Adrenal gland (tissue), 12 donors: ENCODE measurements around the gene CACNA1C. TPM values are rescaled to one million over a fixed set of nuclear protein-coding genes. Genes with fewer than 3 reads are reported as not detected.

Experiments
- DNase-seq, 7 donors: peaks; one replicate each; pipeline ENCODE4 v3.0.0-alpha.2; 2019 to 2020
- H3K27ac ChIP-seq, 5 donors: fragments of 200-600 bp; sonication (generic) in 4 of 5; 1 replicate in 3 of 5; 2 replicates in 2 of 5; pipeline versions ENCODE4 v1.5.1 to v1.8.0; 2016 to 2020; ENCODE audit warnings: mild to moderate bottlenecking in 1 of 5
- H3K27me3 ChIP-seq: fragments of 200-600 bp; 2 replicates; pipeline ENCODE4 v1.8.0; 2021
- H3K36me3 ChIP-seq, 2 donors: fragments of 200-600 bp; replicated peaks in 1 of 2; 1 replicate in 1 of 2; 2 replicates in 1 of 2; pipeline versions ENCODE4 v1.5.1 to v1.8.0; 2018 to 2022
- H3K4me1 ChIP-seq, 2 donors: fragments of 200-600 bp; replicated peaks in 1 of 2; 1 replicate in 1 of 2; 2 replicates in 1 of 2; pipeline versions ENCODE4 v1.5.1 to v1.8.0; 2018 to 2021
- H3K4me3 ChIP-seq, 4 donors: fragments of 200-600 bp; sonication (generic) in 3 of 4; one replicate each; pipeline ENCODE4 v1.5.1; 2016 to 2018
- H3K9me3 ChIP-seq, 3 donors: fragments of 200-600 bp; sonication (generic) in 1 of 3; replicated peaks in 1 of 3; 1 replicate in 2 of 3; 2 replicates in 1 of 3; pipeline versions ENCODE4 v1.5.1 to v1.8.0; 2016 to 2021
- POLR2A ChIP-seq, 2 donors: fragments of 450-650 bp; IDR thresholded peaks; one replicate each; pipeline ENCODE4 v1.6.1; 2017; ENCODE audit warnings: antibody characterized with exemption in 2 of 2, mild to moderate bottlenecking in 2 of 2, moderate library complexity in 1 of 2
- WGBS, 4 donors: extraction: QIAGEN DNeasy Blood & Tissue Kit in 2 of 4; methylation state at CpG; one replicate each; pipeline versions ENCODE4 v1.1.5 to v1.1.7; 2013 to 2017; 5-methylcytosine and 5-hydroxymethylcytosine counted together
- intact Hi-C, 2 donors: fragments of 100-400 bp; cut with DNase I; formaldehyde crosslinking; loops; one replicate each; pipeline versions ENCODE4 v1.14.1 to v1.15.0; 2022 to 2023
- polyA plus RNA-seq, 3 donors: library from polyadenylated mRNA; stranded (reverse); fragments of 200-250 nt in 2 of 3; fragments of 350-450 nt in 1 of 3; fragmentation: Illumina TruSeq in 1 of 3; extraction: RNeasy Lipid Tissue Mini Kit (QIAGEN cat#74804) in 1 of 3; gene quantifications; one replicate each; pipeline ENCODE4 v1.2.3, GENCODE V29; 2013 to 2014
- total RNA-seq, 9 donors: library from RNA; depleted of rRNA in 4 of 9; stranded (reverse); fragments of >200 nt in 4 of 9; fragments of 120-200 nt in 1 of 9; fragmentation: NEBNext Ultra II Directional in 1 of 9; extraction: Animal tissue kit (Norgen Biotek cat#: 25700) in 1 of 9; gene quantifications; one replicate each; pipeline versions ENCODE4 v1.1.0 to v1.2.4, GENCODE V29; 2013 to 2023
- TF ChIP-seq, protein P1 (sequence below), 6 experiments: fragments of 450-650 bp in 4 of 6; fragments of 200-600 bp in 2 of 6; sonication (generic) in 1 of 6; IDR thresholded peaks; 1 replicate in 5 of 6; 2 replicates in 1 of 6; pipeline versions ENCODE4 v1.5.1 to v1.8.0; 2016 to 2021; ENCODE audit warnings: antibody characterized with exemption in 6 of 6, mild to moderate bottlenecking in 2 of 6, moderate library complexity in 1 of 6
- donor health status: healthy with polysubstance abuse.
- donor health status: Bipolar disorder and iron deficiency.
- donor health status: DM: yes; HTN: yes; CAD: no.
- donor health status: DM: no; HTN: no; CAD: no.
- donor health status: DM: no; HTN: no; CAD: no.
- donor health status: DM: yes; HTN: yes; CAD: no.

CACNA1C gene
- total and polyA plus RNA-seq, 12 donors, result 1.4 to 5.8 (median 3.5) TPM

DNA sequence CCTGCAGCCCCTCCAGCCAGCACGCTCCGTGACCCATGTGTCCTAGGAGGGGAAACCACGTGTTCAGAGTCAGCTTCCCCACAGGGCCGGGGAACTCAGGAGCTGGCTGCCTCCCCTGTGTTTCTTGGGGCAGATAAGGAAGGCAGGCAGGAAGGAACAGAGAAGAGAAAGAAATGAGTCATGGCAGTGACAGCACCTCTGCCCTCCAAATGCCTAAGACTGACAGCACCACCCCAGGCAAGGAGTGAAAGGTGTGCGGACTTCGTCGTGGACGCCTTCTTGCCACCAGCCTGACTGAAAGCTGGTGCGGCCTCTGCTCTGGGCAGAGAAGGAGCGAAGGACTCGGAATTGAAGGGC lies 575.0 kb downstream of the CACNA1C start:
- Histone ChIP-seq H3K9me3 (no peaks in the 10 kb centered on the region), H3K27me3 (no peaks in the 10 kb centered on the region), H3K4me1 (peaks cover 0 to 7% of the 10 kb centered on the region in 2 donors), H3K36me3 (no peaks in the 10 kb centered on the region), H3K4me3 (no peak overlapping the region), H3K27ac (no peak overlapping the region)
- TF ChIP-seq POLR2A (IDR thresholded peaks at IDR 0.05), result no peak
- TF ChIP-seq, protein P1, sequence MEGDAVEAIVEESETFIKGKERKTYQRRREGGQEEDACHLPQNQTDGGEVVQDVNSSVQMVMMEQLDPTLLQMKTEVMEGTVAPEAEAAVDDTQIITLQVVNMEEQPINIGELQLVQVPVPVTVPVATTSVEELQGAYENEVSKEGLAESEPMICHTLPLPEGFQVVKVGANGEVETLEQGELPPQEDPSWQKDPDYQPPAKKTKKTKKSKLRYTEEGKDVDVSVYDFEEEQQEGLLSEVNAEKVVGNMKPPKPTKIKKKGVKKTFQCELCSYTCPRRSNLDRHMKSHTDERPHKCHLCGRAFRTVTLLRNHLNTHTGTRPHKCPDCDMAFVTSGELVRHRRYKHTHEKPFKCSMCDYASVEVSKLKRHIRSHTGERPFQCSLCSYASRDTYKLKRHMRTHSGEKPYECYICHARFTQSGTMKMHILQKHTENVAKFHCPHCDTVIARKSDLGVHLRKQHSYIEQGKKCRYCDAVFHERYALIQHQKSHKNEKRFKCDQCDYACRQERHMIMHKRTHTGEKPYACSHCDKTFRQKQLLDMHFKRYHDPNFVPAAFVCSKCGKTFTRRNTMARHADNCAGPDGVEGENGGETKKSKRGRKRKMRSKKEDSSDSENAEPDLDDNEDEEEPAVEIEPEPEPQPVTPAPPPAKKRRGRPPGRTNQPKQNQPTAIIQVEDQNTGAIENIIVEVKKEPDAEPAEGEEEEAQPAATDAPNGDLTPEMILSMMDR (IDR thresholded peaks at IDR 0.05), result no peak
- no peak for DNase-seq
- intact Hi-C loops, result no loop called here
- WGBS, 4 donors, result 60 to 78% (median 65%) methylated on average over 10 to 11 of the region's 11 CpGs

DNA sequence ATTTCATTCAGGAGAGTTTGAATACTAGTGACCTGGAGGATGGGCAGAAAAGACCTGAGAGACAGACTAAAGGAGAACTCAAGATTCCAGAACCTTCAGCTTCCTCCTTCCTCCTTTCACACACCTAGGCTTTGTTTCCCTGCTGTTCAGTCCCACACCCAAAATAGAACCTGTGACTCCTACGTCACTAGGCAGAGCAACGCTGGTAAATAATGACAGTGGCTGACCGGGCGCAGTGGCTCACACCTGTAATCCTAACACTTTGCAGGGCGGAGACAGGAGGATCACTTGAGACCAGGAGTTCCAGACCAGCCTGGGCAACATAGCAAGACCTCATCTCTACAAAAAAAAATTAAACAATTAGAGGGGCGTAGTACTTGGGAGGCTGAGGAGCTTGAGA lies 575.6 kb downstream of the CACNA1C start:
- Histone ChIP-seq H3K4me1 (peaks cover 0 to 7% of the 10 kb centered on the region in 2 donors), H3K4me3 (no peak overlapping the region), H3K27me3 (no peaks in the 10 kb centered on the region), H3K36me3 (no peaks in the 10 kb centered on the region), H3K9me3 (no peaks in the 10 kb centered on the region), H3K27ac (no peak overlapping the region)
- TF ChIP-seq POLR2A (IDR thresholded peaks at IDR 0.05), result no peak
- TF ChIP-seq, protein P1 (IDR thresholded peaks at IDR 0.05), result no peak
- no peak for DNase-seq
- 92 to 94% (median 93%) methylated on average over 6 of the region's 6 CpGs for WGBS, 4 donors
- intact Hi-C loops, result no loop called here

GRCh38 chr12:2629051-2629450 lies 576.3 kb downstream of the CACNA1C start:
- 88 to 91% (median 90%) methylated on average over 5 of the region's 5 CpGs for WGBS, 4 donors
- intact Hi-C loops, result no loop called here
- no peak for TF ChIP-seq POLR2A (IDR thresholded peaks at IDR 0.05)
- TF ChIP-seq, protein P1 (IDR thresholded peaks at IDR 0.05), result no peak
- no peak for DNase-seq
- no peaks in the 10 kb centered on the region for H3K36me3 ChIP-seq
- no peaks in the 10 kb centered on the region for H3K27me3 ChIP-seq
- peaks cover 0 to 7% of the 10 kb centered on the region in 2 donors for H3K4me1 ChIP-seq
- no peak overlapping the region for H3K4me3 ChIP-seq
- no peak overlapping the region for H3K27ac ChIP-seq
- H3K9me3 ChIP-seq, result no peaks in the 10 kb centered on the region

DNA sequence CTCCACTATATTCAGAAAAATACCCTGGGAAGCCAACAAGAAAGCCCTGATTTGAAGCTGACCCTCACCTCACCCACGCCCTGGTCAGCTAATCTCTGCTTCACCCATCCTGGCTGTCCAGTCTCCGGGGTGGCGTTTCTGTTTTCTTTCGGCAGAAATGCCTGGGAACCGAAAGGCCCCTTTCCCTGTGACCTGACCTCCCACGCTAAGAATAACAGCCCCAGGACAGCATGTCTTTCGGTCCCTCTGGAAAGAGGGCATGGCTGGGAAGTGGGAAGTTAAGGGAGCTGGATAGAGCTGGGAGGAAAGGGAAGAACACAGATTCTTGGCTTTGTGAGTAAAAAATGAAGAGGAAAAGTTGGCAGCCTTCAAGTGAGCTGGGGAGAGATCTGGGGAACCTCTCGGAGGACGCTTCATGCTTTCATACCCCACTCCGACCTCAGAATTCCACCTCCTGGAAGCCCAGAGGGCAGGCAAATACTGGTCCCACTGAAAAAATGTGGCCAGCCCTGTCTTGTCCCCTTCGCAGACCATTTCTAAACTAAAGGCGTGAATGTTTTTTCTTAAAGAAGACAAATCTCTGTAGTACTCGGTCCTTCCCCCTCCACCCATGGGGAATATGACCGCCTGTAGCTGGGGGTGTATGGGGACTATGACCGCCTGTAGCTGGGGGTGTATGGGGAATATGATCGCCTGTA lies 579.0 kb downstream of the CACNA1C start:
- H3K4me3 ChIP-seq, result no peak overlapping the region
- 59 to 75% (median 74%) methylated on average over 12 to 16 of the region's 16 CpGs for WGBS, 4 donors
- no peaks in the 10 kb centered on the region for H3K36me3 ChIP-seq
- H3K4me1 ChIP-seq, result peaks cover 0 to 7% of the 10 kb centered on the region in 2 donors
- no peaks in the 10 kb centered on the region for H3K27me3 ChIP-seq
- DNase-seq, result peak in 3 of 7 donors; percentile 15 to 59 (median 34)
- H3K9me3 ChIP-seq, result no peaks in the 10 kb centered on the region
- peak overlapping the region in 1 of 5 donors; percentile 69 for H3K27ac ChIP-seq
- intact Hi-C loops, result no loop called here
- no peak for TF ChIP-seq POLR2A (IDR thresholded peaks at IDR 0.05)
- TF ChIP-seq, protein P1 (IDR thresholded peaks at IDR 0.05), result no peak
